Common myeloid progenitor, CD34-positive (primary cell): ENCODE results near the gene GRPEL1.
A peak's percentile ranks its signal among the peaks of the same experiment; 100 is the strongest.
"Not testable (repeated sequence)": the region's sequence is repeated elsewhere in the genome, so short reads cannot be mapped to it uniquely, and the experiment has no call there.

Experiments
- CTCF ChIA-PET: fragments of 350-600 bp; sonication (Branson Sonifier 250); formaldehyde crosslinking; loops from one replicate; lab custom pipeline; 2021; ENCODE audit warnings: antibody characterized with exemption; lab: Charles Lee
- POLR2A ChIA-PET: fragments of 350-600 bp; sonication (Branson Sonifier 250); formaldehyde crosslinking; loops from one replicate; lab custom pipeline; 2021; ENCODE audit warnings: antibody characterized with exemption; lab: Charles Lee
- DNase-seq, 3 donors: peaks; one replicate each; pipeline versions ENCODE4 v3.0.0 to v3.0.0-alpha.2; 2013
- H3K27ac ChIP-seq, 2 experiments: 1 replicate in 1 of 2; 2 replicates in 1 of 2; pipeline ENCODE4 v1.7.0; 2013; ENCODE audit warnings: inconsistent platforms in 2 of 2, low read length in 2 of 2, mild to moderate bottlenecking in 2 of 2, low read depth in 1 of 2, moderate library complexity in 1 of 2; ENCODE audit not compliant: severe bottlenecking in 2 of 2, insufficient read depth in 1 of 2, poor library complexity in 1 of 2
- H3K27me3 ChIP-seq, 5 experiments: replicated peaks in 2 of 5; 1 replicate in 3 of 5; 2 replicates in 2 of 5; pipeline versions ENCODE4 v1.6.1 to v1.7.0; 2013; ENCODE audit warnings: low read length in 4 of 5, mild to moderate bottlenecking in 2 of 5, moderate library complexity in 2 of 5, inconsistent platforms in 1 of 5; ENCODE audit not compliant: insufficient read depth in 5 of 5, control insufficient read depth in 4 of 5
- H3K36me3 ChIP-seq, 4 experiments: 1 replicate in 2 of 4; 2 replicates in 2 of 4; pipeline versions ENCODE4 v1.6.1 to v1.7.0; 2013; ENCODE audit warnings: low read length in 3 of 4, control low read depth in 1 of 4, mild to moderate bottlenecking in 1 of 4; ENCODE audit not compliant: control insufficient read depth in 4 of 4, insufficient read depth in 4 of 4
- H3K4me1 ChIP-seq, 4 experiments: 1 replicate in 3 of 4; 2 replicates in 1 of 4; pipeline versions ENCODE4 v1.6.1 to v1.7.1; 2013; ENCODE audit warnings: low read length in 3 of 4, mild to moderate bottlenecking in 3 of 4, control low read depth in 1 of 4, inconsistent platforms in 1 of 4, moderate library complexity in 1 of 4; ENCODE audit not compliant: control insufficient read depth in 4 of 4, insufficient read depth in 4 of 4; ENCODE audit errors: control extremely low read depth in 1 of 4
- H3K4me3 ChIP-seq, 7 experiments: 1 replicate in 4 of 7; 2 replicates in 3 of 7; pipeline versions ENCODE4 v1.5.1 to v1.7.0; 2013; ENCODE audit warnings: mild to moderate bottlenecking in 7 of 7, low read length in 6 of 7, moderate library complexity in 6 of 7, inconsistent platforms in 2 of 7, low read depth in 2 of 7, control low read depth in 1 of 7; ENCODE audit not compliant: insufficient read depth in 4 of 7, control insufficient read depth in 1 of 7; ENCODE audit errors: extremely low read depth in 1 of 7
- H3K9me3 ChIP-seq, 5 experiments: 1 replicate in 4 of 5; 2 replicates in 1 of 5; pipeline versions ENCODE4 v1.6.1 to v1.7.1; 2013; ENCODE audit warnings: low read length in 4 of 5, mild to moderate bottlenecking in 2 of 5, inconsistent platforms in 1 of 5, low read depth in 1 of 5, moderate library complexity in 1 of 5; ENCODE audit not compliant: control insufficient read depth in 4 of 5, insufficient read depth in 2 of 5; ENCODE audit errors: control extremely low read depth in 1 of 5
- WGBS: methylation state at CpG from one replicate; pipeline ENCODE4 v1.1.5; 2013; ENCODE audit not compliant: insufficient coverage; 5-methylcytosine and 5-hydroxymethylcytosine counted together

The GRPEL1 gene

DNA sequence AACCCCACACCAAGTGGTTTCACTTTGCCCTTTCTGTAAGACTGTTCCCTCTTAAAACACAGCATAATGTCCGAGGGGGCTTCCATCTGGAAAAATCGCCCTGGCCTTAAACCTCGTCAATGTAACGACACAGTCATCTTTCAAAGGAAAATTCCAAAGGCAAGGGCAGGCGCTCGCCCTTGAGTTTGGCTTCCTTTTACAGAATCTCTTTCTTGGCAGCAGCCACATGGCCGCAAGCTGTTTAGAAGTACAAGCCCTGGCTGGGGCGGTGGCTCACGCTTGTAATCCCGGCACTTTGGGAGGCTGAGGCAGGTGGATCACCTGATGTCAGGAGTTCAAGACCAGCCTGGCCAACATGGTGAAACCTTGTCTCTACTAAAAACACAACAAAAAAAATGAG lies 27.1 kb upstream of the GRPEL1 start:
- WGBS: 85% methylated on average over 9 of the region's 10 CpGs
- H3K36me3 ChIP-seq: no peaks in the 10 kb centered on the region
- POLR2A ChIA-PET: no interaction called here
- DNase-seq: no peak
- peaks cover 0 to 2% (median 0%) of the 10 kb centered on the region in 5 experiments for H3K9me3 ChIP-seq
- CTCF ChIA-PET: interaction anchor here (0.7 to 1.1 kb wide), 3 partner anchors 9 to 39 kb away, joined by 3 read pairs; no protein-coding TSS in a partner anchor
- H3K27ac ChIP-seq: no peak overlapping the region
- no peaks in the 10 kb centered on the region for H3K4me1 ChIP-seq
- H3K4me3 ChIP-seq: no peak overlapping the region
- H3K27me3 ChIP-seq: peaks cover 2 to 40% (median 14%) of the 10 kb centered on the region in 5 experiments

- peaks cover 2 to 38% (median 10%) of the 10 kb centered on the region in 5 experiments for H3K27me3 ChIP-seq
- no peaks in the 10 kb centered on the region for H3K36me3 ChIP-seq
- no peaks in the 10 kb centered on the region for H3K4me1 ChIP-seq
- peaks cover 0 to 4% (median 2%) of the 10 kb centered on the region in 5 experiments for H3K9me3 ChIP-seq
- ChIA-PET POLR2A (no interaction called here), CTCF (interaction anchor here (1.0 kb wide), 1 partner anchor 9 kb away, joined by 3 read pairs; no protein-coding TSS in a partner anchor)
- no peak overlapping the region for H3K4me3 ChIP-seq
- DNase-seq: no peak
- no peak overlapping the region for H3K27ac ChIP-seq
- WGBS: no CpG with 5 or more reads among the region's 3 CpGs
These were observed 24.2 kb upstream of the GRPEL1 start for GRCh38 chr4:7092026-7092425.

DNA sequence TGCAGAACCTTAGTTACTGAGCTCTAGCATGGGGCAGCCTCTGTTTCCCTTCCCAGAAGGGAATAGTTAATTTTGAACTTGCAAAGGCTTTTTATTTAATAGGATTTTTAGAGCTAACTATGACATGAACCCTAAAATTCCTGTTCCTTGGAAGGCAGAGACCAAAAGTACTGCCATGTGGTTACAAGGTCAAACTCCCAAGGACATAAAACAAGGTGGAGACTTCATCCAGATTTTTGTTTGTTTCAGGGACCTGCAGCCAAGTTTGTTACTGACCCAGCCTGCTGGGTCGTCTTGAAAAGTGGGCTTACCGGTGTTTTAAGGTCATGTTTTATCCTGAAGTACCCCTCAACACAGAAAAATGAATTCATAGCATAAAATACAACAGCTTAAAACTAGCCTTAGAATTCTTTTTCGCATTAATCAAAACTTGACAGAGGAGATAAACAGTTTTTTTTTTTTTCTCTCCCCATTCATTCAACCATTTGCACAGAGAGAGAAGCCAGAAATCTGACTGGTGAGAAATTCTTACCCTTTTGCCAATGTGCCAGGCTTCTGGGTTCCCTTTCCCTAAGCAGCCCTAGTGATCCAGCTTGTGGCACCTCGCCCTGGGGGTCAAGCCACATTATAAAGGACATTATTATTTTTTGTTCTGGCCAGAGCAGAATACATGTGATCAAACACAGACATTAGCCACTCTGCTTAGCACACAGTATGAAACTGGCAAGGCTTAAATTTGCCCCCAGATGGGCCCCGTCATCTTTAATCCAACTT lies 21.5 kb upstream of the GRPEL1 start:
- no peak for DNase-seq
- Histone ChIP-seq H3K9me3 (peaks cover 1 to 9% (median 5%) of the 10 kb centered on the region in 5 experiments), H3K4me1 (no peaks in the 10 kb centered on the region), H3K4me3 (no peak overlapping the region), H3K27ac (no peak overlapping the region), H3K27me3 (peaks cover 0 to 40% (median 7%) of the 10 kb centered on the region in 5 experiments), H3K36me3 (no peaks in the 10 kb centered on the region)
- POLR2A ChIA-PET: no interaction called here
- CTCF ChIA-PET: interaction anchor here (1.3 to 2.0 kb wide), 2 partner anchors 13 to 19 kb away, joined by 3 to 5 read pairs; no protein-coding TSS in a partner anchor
- WGBS: 82% methylated on average over 4 of the region's 5 CpGs

- H3K9me3 ChIP-seq: peaks cover 0 to 9% (median 5%) of the 10 kb centered on the region in 5 experiments
- WGBS: 74% methylated on average over 3 of the region's 3 CpGs
- H3K4me3 ChIP-seq: no peak overlapping the region
- CTCF ChIA-PET: interaction anchor here (11.6 kb wide), 1 partner anchor 18 kb away, joined by 70 read pairs; the partner anchor contains the start of gene GRPEL1
- H3K27me3 ChIP-seq: peaks cover 0 to 53% (median 16%) of the 10 kb centered on the region in 5 experiments
- no peaks in the 10 kb centered on the region for H3K36me3 ChIP-seq
- POLR2A ChIA-PET: no interaction called here
- H3K4me1 ChIP-seq: no peaks in the 10 kb centered on the region
- no peak overlapping the region for H3K27ac ChIP-seq
- DNase-seq: no peak
These were observed 19.2 kb upstream of the GRPEL1 start for GRCh38 chr4:7087036-7087435.

DNA sequence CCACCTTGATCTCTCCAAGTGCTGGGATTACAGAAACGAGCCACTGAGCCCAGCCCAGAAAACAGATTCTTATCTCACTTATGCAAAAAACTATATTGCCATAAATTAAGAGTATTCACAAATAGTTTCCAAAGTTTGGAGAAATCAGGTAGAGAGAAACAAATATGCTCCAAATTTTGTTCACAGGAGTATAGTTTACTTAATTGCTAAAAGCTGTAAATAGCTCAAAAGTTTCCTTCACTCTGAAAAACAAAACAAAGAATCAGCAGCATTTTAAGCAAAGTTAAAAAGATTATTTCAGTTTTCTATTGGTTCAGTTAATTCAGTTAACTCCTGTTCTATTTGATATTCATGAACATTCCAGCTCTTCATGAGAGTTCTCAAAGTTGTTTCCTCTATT lies 18.5 kb upstream of the GRPEL1 start:
- peak in 1 of 3 donors; percentile 16 for DNase-seq
- ChIA-PET POLR2A (no interaction called here), CTCF (interaction anchor here (1.3 to 11.6 kb wide), 2 partner anchors 8 to 17 kb away, joined by 3 to 70 read pairs; partner anchors contain the start of gene GRPEL1)
- no CpG with 5 or more reads among the region's 1 CpG for WGBS
- Histone ChIP-seq H3K4me1 (no peaks in the 10 kb centered on the region), H3K27ac (no peak overlapping the region), H3K4me3 (no peak overlapping the region), H3K36me3 (no peaks in the 10 kb centered on the region), H3K9me3 (peaks cover 0 to 9% (median 5%) of the 10 kb centered on the region in 5 experiments), H3K27me3 (peaks cover 0 to 54% (median 20%) of the 10 kb centered on the region in 5 experiments)

GRCh38 chr4:7084564-7084961 lies 16.7 kb upstream of the GRPEL1 start:
- H3K9me3 ChIP-seq, H3K4me1 ChIP-seq, POLR2A ChIA-PET, DNase-seq, H3K4me3 ChIP-seq, H3K36me3 ChIP-seq, H3K27ac ChIP-seq: not testable (repeated sequence)
- CTCF ChIA-PET: interaction anchor here (0.9 to 11.6 kb wide), 4 partner anchors 11 to 30 kb away, joined by 3 to 70 read pairs (median 3); partner anchors contain the start of gene GRPEL1
- 55% methylated on average over 7 of the region's 9 CpGs for WGBS
- peaks cover 0 to 53% (median 20%) of the 10 kb centered on the region in 5 experiments for H3K27me3 ChIP-seq
